T-helper 22 cell (primary cell): ENCODE results near the gene ANKRD13C.
"Not testable (repeated sequence)": the region's sequence is repeated elsewhere in the genome, so short reads cannot be mapped to it uniquely, and the experiment has no call there.

ENCODE experiments used
- DNase-seq: peaks from one replicate; pipeline ENCODE4 v3.0.0-alpha.2; 2020; ENCODE audit warnings: low read depth

The ANKRD13C gene, protein sequence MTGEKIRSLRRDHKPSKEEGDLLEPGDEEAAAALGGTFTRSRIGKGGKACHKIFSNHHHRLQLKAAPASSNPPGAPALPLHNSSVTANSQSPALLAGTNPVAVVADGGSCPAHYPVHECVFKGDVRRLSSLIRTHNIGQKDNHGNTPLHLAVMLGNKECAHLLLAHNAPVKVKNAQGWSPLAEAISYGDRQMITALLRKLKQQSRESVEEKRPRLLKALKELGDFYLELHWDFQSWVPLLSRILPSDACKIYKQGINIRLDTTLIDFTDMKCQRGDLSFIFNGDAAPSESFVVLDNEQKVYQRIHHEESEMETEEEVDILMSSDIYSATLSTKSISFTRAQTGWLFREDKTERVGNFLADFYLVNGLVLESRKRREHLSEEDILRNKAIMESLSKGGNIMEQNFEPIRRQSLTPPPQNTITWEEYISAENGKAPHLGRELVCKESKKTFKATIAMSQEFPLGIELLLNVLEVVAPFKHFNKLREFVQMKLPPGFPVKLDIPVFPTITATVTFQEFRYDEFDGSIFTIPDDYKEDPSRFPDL

DNA sequence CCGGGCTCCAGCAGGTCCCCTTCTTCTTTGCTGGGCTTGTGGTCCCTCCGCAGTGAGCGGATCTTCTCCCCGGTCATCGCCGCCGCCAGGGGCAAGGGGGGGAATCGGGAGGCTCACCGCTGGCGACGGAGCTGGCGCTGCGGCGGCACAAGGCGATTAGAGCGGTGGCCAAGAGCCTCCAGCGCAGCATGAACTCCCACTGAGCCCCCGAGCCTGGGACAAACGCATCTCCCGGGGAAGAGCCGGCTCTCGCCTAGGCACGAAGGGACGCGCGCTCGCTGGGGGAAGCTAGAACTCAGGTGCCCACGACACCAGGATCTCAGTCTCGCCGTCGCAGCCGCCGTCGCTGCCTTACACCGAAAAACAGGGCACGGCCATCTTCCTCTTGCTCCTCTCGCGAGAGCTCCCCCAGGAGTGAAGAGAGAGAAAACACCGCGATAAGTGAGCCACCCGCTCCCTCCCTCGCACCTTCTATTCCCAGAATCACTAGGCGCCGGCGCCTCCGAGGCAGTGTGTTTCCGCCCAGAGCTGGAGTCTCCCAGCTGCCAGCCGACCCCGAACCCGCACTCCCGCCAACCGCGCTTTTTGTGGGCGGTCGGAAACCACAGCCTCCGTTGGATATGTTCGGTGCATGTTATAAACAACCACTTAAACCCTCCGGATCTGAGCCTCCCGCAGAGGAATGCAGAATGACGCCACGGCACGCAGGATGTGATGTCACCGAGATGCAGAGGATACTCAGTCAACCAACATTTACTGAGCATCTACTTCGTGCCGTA lies at the start of gene ANKRD13C:
Gene ANKRD13C (minus strand): TSS at position 391 of the 779 bp plus-strand sequence. CDS start 314 bp downstream, at position 77.
- peak; percentile 84 for DNase-seq

DNA sequence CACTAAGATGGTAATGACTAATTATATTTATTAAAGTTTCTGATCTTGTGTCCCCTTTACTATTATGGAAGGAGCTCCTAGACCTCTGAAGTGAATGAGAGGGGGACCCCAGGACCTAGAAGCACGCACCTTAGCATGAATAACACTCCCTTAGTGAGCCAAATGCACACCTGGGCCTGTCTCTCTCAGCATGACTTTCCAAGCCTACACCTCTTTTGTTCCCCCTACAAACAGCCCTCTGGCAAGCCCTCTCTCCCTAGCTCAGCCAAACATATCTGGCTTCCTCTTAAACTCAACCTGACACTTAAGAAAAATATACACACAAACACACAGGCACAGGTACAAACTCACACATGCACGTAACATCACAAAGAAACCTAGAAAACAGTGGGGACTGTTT lies 49.2 kb upstream of the ANKRD13C start:
- DNase-seq, result no peak

DNA sequence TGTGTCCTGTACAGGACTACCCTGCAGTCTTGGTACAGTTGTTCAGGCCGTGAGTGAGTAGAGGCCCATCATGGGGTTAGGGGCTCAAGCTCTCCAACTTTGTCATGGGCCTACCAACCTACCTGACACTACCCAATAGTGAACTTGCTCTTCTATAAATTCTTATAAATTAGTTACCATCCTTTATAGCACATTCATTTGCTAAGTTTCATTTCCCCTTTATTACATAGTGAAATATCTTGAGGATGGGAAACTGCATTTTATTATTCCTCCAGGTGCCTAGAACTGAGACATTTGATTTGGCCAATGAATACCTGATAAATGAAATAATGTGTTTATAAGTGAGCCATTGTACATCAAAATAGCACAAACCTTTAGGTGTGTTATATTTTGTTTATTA lies 47.5 kb upstream of the ANKRD13C start:
- no peak for DNase-seq

DNA sequence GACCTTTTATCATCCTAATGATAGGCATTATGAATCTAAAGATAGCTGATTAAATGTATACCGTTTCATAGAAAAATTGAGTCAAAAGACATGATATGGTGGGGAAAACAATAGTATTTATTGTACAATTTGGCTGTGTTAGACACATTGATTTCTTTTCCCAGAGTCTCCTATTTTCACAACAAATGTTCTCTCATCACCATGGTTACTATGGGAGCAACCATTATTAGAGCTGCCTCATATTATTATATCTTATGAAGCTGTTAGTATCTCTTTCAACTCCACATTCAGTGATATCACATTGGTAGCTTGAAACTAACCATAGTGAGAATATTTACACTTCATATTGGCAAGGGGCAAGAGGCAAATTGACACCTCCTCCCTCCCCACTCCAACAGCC lies 45.8 kb upstream of the ANKRD13C start:
- DNase-seq, result no peak

DNA sequence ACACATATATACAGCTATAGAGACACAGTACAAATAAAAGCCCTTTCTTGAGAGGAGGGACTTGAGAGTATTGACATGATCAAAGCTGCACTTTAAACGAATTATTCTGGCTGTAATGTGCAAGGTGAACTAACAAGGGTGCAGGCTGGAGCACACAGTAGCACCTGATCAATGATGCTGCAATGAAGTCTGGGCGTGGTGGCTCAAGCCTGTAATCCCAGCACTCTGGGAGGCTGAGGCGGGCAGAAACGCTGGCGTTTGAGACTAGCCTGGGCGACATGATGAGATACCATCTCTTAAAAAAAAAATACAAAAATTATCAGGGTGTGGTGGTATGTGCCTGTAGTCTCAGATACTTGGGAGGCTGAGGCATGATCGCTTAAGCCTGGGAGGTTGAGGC lies 42.5 kb upstream of the ANKRD13C start:
- no peak for DNase-seq

DNA sequence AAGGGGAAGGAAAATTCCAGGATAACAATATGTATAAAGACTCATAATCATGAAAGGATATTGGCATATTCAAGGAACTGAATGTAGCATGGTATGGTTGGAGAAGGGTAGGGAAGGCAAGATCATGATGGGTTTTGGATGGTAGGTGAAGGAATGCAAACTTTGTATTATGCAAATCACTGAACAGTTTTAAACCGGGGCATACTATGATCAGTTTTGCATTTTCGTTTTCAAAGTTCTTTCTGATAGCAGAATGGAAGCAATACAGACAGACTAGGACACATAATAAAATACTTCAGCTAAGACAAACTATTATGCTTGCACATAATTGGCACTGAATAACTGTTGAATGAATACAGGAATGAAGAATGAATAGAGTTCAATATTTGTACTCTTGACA lies 42.1 kb upstream of the ANKRD13C start:
- no peak for DNase-seq

DNA sequence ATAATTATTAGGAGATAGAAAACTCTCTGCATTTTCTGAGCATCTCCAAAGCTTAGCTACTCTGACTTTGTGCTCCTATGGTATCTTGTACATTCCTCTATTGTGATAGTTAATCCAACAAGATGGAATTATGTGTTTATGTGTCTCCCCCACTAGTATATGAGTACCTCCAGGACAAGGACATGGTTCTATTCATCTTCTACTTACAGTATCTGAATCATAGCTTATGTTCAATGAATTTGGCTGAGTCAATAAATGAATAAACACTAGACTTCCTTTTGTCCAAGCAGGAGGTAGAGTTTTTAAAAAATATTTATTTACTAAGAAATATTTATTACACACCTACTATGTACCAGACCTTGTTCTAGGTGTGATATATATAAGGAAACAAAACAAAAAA lies 38.1 kb upstream of the ANKRD13C start:
- no peak for DNase-seq

DNA sequence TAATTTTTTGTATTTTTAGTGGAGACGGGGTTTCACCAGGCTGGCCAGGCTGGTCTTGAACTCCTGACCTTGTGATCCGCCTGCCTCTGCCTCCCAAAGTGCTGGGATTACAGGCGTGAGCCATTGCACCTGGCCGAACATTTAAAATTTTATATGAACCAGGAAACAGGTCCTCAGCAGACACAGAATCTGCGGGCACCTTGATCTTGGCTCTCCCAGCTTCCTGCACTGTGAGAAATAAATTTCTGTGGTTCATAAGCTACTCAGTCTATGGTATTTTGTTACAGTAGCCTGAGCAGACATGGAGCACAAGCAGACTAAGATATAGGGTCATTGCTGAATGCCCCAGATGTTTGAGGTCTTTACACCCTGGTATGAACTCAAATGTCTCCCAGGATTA lies 33.0 kb upstream of the ANKRD13C start:
- DNase-seq, result no peak

DNA sequence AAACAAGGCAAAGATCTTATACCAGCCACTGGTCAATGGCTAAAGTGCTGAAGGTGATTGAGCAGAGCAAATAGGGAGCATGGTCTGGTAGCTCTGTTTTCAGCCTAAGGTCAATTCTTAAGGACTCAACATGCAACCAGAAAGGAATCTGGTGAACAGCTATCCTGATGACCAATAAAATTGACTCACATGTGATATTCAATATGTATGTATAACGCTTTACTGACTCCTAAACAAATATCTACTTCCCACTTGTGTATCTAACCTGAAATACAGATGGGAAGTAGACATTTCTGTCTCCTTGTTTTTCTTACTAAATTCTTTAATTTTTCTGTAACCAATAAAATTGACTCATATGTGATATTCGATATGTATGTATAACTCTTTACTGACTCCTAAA lies 31.6 kb upstream of the ANKRD13C start:
- no peak for DNase-seq

DNA sequence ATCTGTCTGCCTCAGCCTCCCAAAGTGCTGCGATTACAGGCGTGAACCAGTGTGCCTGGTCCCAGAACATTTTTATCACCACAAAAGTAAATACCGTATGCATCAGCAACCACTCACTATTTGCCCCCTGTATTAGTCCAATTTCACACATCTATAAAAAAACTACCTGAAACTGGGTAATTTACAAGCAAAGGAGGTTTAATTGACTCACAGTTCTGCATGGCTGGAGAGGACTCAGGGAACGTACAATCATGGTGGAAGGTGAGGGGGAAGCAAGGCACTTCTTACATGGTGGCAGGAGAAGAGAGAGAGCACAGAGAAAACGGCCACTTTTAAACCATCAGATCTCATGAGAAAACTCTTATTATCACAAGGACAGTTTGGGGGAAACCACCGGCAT lies 31.0 kb upstream of the ANKRD13C start:
- DNase-seq, result no peak

DNA sequence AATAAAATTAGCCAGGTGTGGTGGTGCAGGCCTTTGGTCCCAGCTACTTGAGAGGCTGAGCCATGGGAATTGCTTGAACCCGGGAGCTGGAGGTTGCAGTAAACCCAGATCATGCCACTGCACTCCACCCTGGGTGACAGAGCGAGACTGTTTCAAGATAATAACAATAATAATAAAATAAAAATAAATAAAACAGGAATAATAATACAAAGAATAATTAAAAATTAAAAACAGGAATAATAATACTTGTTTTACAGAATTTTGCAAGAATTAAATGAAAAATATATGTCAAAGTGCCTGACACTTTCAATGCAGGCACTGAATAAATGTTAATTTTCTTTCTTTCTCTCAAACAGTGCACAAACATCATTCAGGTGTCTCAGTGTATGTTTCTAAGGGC lies 30.0 kb upstream of the ANKRD13C start:
- DNase-seq, result no peak

DNA sequence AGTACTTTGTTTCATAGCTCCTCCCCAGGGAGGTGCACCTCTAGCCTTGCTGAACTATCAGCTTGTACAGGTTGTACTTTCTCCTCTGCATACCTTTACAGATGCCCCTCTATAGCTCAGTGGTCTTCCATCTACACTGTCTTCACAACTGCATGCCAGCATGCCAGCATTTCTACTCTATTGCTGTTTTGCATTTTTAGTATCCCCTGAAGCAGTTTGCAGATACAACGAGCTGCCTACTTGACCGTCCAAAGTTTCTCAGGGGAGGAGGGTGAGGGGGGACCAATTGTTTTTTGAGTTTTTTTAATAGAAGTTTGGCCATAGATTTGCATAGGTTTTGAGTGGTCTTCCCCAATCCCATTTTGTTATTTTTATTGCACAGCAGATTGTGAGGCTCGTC lies 29.0 kb upstream of the ANKRD13C start:
- DNase-seq, result no peak

DNA sequence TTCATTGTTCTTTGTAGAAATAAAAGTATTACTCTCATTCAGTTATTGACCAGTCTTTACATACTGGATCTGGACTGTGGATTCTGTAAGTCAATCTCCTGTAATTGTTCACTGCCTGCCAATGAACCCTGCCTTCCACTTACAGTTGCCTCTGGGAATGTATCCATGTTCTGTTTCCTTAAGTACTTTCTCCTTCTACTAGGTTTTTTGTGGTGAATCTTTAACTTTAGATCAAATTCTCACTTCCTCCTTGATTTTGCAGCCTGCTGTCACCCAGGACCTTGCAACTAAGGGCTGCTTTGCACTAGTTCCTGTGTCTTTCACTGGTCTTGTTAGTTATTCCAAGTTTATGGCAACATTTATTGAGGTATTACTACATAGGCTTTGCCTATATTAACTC lies 28.2 kb upstream of the ANKRD13C start:
- no peak for DNase-seq

DNA sequence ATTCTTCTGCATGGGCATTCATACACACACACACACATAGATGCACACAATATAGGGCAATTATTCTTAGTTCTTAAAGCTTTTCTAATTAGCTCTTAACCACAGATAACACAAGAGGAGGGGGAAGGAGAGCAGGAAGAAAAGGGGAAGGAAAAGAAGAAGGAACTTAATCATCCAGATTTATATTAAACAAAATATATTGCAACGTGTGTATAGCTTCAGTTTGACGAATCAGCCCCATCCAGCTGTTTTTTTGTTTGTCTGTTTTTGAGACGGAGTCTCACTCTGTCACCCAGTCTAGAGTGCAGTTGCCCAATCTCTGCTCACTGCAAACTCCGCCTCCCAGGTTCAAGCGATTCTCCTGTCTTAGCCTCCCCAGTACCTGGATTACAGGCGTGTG lies 21.7 kb upstream of the ANKRD13C start:
- no peak for DNase-seq

DNA sequence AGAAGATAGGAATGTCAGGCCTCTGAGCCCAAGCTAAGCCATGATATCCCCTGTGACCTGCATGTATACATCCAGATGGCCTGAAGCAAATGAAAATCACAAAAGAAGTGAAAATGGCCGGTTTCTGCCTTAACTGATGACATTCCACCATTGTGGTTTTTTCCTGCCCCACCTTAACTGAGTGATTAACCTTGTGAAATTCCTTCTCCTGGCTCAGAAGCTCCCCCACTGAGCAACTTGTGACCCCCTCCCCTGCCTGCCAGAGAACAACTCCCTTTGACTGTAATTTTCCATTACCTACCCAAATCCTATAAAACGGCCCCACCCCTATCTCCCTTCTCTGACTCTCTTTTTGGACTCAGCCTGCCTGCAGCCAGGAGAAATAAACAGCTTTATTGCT lies 19.1 kb upstream of the ANKRD13C start:
- DNase-seq, result not testable (repeated sequence)

DNA sequence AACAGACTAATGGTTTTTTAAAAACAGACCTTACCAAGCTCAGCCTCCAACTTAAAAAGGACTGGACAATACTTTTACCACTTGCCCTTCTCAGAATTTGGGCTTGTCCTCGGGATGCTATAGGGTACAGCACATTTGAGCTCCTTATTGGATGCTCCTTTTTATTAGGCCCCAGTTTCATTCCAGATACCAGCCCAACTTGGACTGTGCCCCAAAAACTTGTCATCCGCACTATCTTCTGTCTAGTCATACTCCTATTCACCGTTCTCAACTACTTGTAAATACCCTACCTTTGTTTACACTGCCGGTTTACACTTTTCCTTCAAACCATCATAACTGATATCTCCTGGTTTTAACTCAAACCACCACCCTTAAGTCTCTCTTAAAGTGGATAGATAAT lies 17.9 kb upstream of the ANKRD13C start:
- DNase-seq, result no peak

DNA sequence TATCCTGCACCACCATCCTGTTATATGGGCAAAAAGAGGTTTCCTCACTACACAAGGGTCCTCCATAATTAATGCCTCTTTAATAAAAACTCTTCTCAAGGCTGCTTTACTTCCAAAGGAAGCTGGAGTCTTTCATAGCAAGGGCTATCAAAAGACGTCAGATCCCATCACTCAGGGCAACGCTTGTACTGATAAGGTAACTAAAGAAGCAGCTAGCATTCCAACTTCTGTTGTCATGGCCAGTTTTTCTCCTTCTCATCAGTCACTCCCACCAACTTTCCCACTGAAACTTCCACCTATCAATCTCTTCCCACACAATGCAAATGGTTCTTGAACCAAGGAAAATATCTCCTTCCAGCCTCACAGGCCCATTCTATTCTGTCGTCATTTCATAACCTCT lies 17.1 kb upstream of the ANKRD13C start:
- DNase-seq, result not testable (repeated sequence)

DNA sequence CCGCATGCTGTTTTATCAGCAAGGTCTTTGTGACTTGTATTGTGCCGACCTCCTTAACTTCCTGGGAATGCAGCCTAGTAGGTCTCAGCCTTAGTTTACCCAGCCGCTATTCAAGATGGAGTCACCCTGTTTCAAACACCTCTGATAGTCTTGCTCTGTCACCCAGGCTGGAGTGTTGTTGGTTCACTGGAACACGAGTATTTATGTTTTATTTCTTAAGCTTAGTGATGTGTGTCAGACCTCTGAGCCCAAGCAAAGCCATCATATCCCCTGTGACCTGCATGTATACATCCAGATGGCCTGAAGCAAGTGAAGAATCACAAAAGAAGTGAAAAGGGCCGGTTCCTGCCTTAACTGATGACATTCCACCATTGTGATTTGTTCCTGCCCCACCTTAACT lies 12.9 kb upstream of the ANKRD13C start:
- not testable (repeated sequence) for DNase-seq

DNA sequence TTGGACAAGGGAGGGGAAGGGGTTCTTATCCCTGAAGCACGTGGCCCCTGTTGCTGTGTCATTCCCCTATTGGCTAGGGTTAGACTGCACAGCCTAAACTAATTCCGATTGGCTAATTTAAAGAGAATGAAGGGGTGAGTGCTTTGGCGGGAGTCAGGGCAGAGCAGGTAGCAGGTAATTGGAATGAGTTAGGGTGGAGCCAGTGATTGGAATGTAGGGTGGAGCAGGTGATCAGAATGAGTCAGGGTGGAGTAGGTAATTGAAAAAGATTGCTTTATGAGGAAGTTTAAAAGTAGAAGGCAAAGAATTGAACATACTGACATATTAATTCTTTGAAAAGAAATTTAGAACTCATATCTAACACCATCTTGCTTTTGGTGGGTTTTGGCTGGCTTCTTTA lies 12.5 kb upstream of the ANKRD13C start:
- not testable (repeated sequence) for DNase-seq

DNA sequence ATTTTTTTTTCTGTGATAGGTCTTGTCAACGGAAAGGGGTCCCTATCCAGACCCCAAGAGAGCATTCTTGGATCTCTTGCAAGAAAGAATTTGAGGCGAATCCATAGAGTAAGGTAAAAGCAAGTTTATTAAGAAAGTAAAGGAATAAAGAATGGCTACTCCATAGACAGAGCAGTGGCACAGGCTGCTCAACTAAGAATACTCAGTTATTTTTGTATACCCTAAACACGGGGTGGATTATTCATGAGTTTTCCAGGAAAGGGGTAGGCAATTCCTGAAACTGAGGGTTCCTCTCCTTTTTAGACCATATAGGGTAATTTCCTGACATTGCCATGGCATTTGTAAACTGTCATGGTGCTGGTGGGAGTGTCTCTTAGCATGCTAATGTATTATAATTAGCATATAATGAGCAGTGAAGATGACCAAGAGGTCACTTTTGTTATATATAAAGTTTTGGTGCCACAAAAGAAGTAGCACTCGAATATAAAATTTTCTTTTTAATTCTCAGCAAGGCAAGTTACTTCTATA lies 12.0 kb upstream of the ANKRD13C start:
- DNase-seq, result not testable (repeated sequence)

DNA sequence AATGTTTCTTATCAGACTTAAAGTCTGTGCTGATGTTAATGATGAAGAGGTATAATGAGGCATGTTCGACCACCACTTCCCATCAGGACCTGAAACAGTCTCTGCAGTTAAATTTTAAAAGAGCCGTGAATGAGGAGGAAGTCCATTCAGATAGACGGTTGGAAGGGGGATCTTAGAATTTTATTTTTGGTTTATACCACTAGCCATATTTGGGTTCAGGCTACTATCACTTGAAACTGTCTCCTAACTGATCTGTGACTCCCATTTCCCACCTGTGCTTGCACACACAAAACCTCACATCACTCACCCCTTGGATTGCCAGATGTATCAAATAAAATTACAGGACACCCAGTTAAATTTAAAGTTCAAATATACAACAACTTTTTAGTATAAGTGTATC lies 9.9 kb upstream of the ANKRD13C start:
- no peak for DNase-seq

DNA sequence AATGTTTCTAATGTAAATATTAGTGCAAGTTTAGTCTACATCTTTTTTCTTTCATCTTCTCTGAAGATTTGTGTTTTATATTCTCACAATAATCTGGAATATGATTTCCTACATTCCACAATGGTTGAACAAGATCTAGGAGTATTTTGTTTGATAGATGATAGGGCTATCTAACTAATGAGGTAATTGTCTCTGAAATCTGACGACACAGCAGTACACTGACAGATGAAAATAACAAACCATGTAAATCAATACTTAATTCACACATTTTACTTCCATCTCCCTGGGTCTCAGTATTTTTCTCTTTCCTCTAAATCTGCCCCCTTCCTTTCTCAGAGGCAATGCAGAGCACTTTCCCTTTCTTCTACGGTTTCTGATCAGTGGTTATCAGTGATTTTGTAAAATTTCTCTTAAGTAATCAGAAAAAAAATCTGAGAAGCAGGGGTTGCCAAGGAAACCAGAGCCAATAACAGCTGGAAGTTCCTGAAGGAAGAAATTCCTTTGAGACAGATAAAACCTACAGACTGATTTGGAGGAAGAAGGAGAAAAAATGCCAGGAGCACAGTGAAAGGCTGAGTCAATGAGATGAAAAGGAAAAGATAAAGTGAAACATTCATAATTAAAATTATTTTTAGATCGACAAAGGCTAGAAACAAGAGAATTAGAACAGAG lies 7.3 kb upstream of the ANKRD13C start:
- no peak for DNase-seq
